Ovary (tissue), 3 donors: ENCODE measurements around the gene BAG3.
A peak's percentile ranks its signal among the peaks of the same experiment; 100 is the strongest.

Source experiments
- EP300 ChIP-seq: sonication (generic); formaldehyde crosslinking; IDR thresholded peaks from one replicate; pipeline ENCODE4 v1.6.1; 2017; ENCODE audit warnings: antibody characterized with exemption
- TF ChIP-seq, protein P1 (sequence below), 3 donors: fragments of 450-650 bp in 2 of 3; fragments of 200-600 bp in 1 of 3; IDR thresholded peaks; one replicate each; pipeline versions ENCODE4 v1.5.1 to v1.8.0; 2016 to 2022; ENCODE audit warnings: antibody characterized with exemption in 3 of 3, mild to moderate bottlenecking in 1 of 3
- donor health status: DM: no; HTN: no; CAD: no.

DNA sequence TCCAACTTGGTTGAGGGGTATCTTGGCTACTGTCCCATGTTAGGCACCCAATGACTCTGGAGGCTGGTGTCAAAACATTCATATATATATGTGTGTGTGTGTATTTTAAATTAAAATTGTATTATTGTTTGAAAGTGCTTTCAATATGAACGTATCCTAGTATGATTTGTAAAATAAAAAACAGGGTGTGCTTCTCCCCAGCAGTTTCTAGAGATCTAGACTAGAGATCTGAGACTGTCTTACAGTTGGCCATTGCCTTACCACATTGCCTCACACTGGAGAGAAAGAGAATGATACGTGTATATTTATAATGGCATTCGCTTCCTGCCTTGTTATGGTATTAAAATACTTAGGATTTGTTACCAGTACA is 1.2 kb downstream of the BAG3 start:
- no peak for TF ChIP-seq EP300
- TF ChIP-seq, protein P1, sequence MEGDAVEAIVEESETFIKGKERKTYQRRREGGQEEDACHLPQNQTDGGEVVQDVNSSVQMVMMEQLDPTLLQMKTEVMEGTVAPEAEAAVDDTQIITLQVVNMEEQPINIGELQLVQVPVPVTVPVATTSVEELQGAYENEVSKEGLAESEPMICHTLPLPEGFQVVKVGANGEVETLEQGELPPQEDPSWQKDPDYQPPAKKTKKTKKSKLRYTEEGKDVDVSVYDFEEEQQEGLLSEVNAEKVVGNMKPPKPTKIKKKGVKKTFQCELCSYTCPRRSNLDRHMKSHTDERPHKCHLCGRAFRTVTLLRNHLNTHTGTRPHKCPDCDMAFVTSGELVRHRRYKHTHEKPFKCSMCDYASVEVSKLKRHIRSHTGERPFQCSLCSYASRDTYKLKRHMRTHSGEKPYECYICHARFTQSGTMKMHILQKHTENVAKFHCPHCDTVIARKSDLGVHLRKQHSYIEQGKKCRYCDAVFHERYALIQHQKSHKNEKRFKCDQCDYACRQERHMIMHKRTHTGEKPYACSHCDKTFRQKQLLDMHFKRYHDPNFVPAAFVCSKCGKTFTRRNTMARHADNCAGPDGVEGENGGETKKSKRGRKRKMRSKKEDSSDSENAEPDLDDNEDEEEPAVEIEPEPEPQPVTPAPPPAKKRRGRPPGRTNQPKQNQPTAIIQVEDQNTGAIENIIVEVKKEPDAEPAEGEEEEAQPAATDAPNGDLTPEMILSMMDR (IDR thresholded peaks at IDR 0.05), result peak in 1 of 3 donors; percentile 16
